Mesenchymal stem cell (in vitro differentiated cells and primary cell): ENCODE data around the gene CDCP1.

Experiments used
- DNase-seq: peaks from one replicate; pipeline ENCODE4 v3.0.0-alpha.2; 2013
- H2AFZ ChIP-seq: one replicate; pipeline ENCODE4 v1.6.1; 2013; ENCODE audit warnings: low read depth, mild to moderate bottlenecking, control low read depth, inconsistent platforms, low read length, moderate library complexity
- H2AK5ac ChIP-seq: 2 replicates; pipeline ENCODE4 v1.6.1; 2013; ENCODE audit warnings: low read length, moderate library complexity, mild to moderate bottlenecking, inconsistent platforms; ENCODE audit not compliant: severe bottlenecking
- H2BK120ac ChIP-seq: one replicate; pipeline ENCODE4 v1.6.1; 2013; ENCODE audit warnings: low read depth, mild to moderate bottlenecking, inconsistent platforms, low read length, moderate library complexity
- H2BK12ac ChIP-seq, 2 experiments: one replicate each; pipeline ENCODE4 v1.6.1; 2013; ENCODE audit warnings: inconsistent platforms in 2 of 2, low read length in 2 of 2, mild to moderate bottlenecking in 2 of 2, moderate library complexity in 2 of 2, control low read depth in 1 of 2
- H2BK15ac ChIP-seq: one replicate; pipeline ENCODE4 v1.6.1; 2013; ENCODE audit warnings: mild to moderate bottlenecking, low read depth, inconsistent platforms; ENCODE audit not compliant: poor library complexity, severe bottlenecking
- H2BK5ac ChIP-seq: 2 replicates; pipeline ENCODE4 v1.6.1; 2013; ENCODE audit warnings: low read depth, mild to moderate bottlenecking, low read length, control low read depth, inconsistent platforms; ENCODE audit not compliant: poor library complexity, severe bottlenecking
- H3K14ac ChIP-seq, 2 experiments: one replicate each; pipeline ENCODE4 v1.6.1; 2013; ENCODE audit warnings: inconsistent platforms in 2 of 2, low read length in 2 of 2, control low read depth in 1 of 2, mild to moderate bottlenecking in 1 of 2, moderate library complexity in 1 of 2
- H3K18ac ChIP-seq, 2 experiments: one replicate each; pipeline ENCODE4 v1.6.1; 2013; ENCODE audit warnings: inconsistent platforms in 2 of 2, low read length in 2 of 2, control low read depth in 1 of 2, low read depth in 1 of 2, mild to moderate bottlenecking in 1 of 2
- H3K23ac ChIP-seq, 2 experiments: one replicate each; pipeline ENCODE4 v1.6.1; 2013; ENCODE audit warnings: inconsistent platforms in 2 of 2, low read length in 2 of 2, mild to moderate bottlenecking in 2 of 2, moderate library complexity in 2 of 2, control low read depth in 1 of 2
- H3K27ac ChIP-seq: 2 replicates; pipeline ENCODE4 v1.5.1; 2013; ENCODE audit warnings: mild to moderate bottlenecking, moderate library complexity, low read length, control low read depth, inconsistent platforms; ENCODE audit not compliant: poor library complexity, severe bottlenecking
- H3K27me3 ChIP-seq, 2 experiments: 2 replicates each; pipeline versions ENCODE4 v1.6.1 to v1.7.0; 2013; ENCODE audit warnings: low read length in 2 of 2, mild to moderate bottlenecking in 2 of 2, moderate library complexity in 2 of 2, control low read depth in 1 of 2, inconsistent platforms in 1 of 2; ENCODE audit not compliant: control insufficient read depth in 1 of 2, insufficient read depth in 1 of 2
- H3K36me3 ChIP-seq, 2 experiments: 2 replicates each; pipeline versions ENCODE4 v1.6.1 to v1.7.0; 2013; ENCODE audit warnings: low read length in 2 of 2, control low read depth in 1 of 2, inconsistent platforms in 1 of 2, low read depth in 1 of 2, mild to moderate bottlenecking in 1 of 2; ENCODE audit not compliant: insufficient read depth in 2 of 2, control insufficient read depth in 1 of 2
- H3K4ac ChIP-seq, 2 experiments: one replicate each; pipeline ENCODE4 v1.6.1; 2013; ENCODE audit warnings: inconsistent platforms in 2 of 2, low read length in 2 of 2, mild to moderate bottlenecking in 2 of 2, moderate library complexity in 2 of 2, control low read depth in 1 of 2, low read depth in 1 of 2
- H3K4me1 ChIP-seq: 2 replicates; pipeline ENCODE4 v1.6.1; 2013; ENCODE audit warnings: low read depth, low read length, control low read depth; ENCODE audit not compliant: control insufficient read depth, insufficient read depth
- H3K4me2 ChIP-seq: 2 replicates; pipeline ENCODE4 v1.6.1; 2013; ENCODE audit warnings: low read length, mild to moderate bottlenecking, inconsistent platforms; ENCODE audit not compliant: poor library complexity, severe bottlenecking
- H3K4me3 ChIP-seq, 2 experiments: 2 replicates each; pipeline versions ENCODE4 v1.5.1 to v1.7.0; 2013; ENCODE audit warnings: low read length in 2 of 2, mild to moderate bottlenecking in 2 of 2, control low read depth in 1 of 2, low read depth in 1 of 2; ENCODE audit not compliant: insufficient read depth in 1 of 2
- H3K79me1 ChIP-seq: replicated peaks from 2 replicates; pipeline ENCODE4 v1.6.1; 2013; ENCODE audit warnings: mild to moderate bottlenecking, control low read depth, low read length, inconsistent platforms; ENCODE audit not compliant: poor library complexity, severe bottlenecking
- H3K9ac ChIP-seq: 2 replicates; pipeline ENCODE4 v1.7.0; 2013; ENCODE audit warnings: mild to moderate bottlenecking, low read length, moderate library complexity
- H3K9me3 ChIP-seq: 2 replicates; pipeline ENCODE4 v1.7.0; 2013; ENCODE audit warnings: mild to moderate bottlenecking, low read length; ENCODE audit not compliant: control insufficient read depth
- H4K8ac ChIP-seq: one replicate; pipeline ENCODE4 v1.6.1; 2013; ENCODE audit warnings: inconsistent platforms, mild to moderate bottlenecking, low read length, moderate library complexity
- H4K91ac ChIP-seq: one replicate; pipeline ENCODE4 v1.6.1; 2013; ENCODE audit warnings: mild to moderate bottlenecking, low read length, inconsistent platforms
- WGBS: methylation state at CpG from one replicate; pipeline ENCODE4 v1.1.7; 2013; ENCODE audit warnings: mixed read lengths; 5-methylcytosine and 5-hydroxymethylcytosine counted together

The CDCP1 gene

GRCh38 chr3:45170096-45170495 is 23.9 kb upstream of the CDCP1 start:
- Histone ChIP-seq H3K9ac (no peak overlapping the region), H2AFZ (no peak overlapping the region), H2AK5ac (no peak overlapping the region), H3K27me3 (no peaks in the 10 kb centered on the region), H3K4me1 (peaks cover 13% of the 10 kb centered on the region), H3K18ac (peak overlapping the region in 1 of 2 experiments; percentile 25), H3K4me3 (no peak overlapping the region), H3K79me1 (no peaks in the 10 kb centered on the region), H2BK120ac (no peak overlapping the region), H3K27ac (no peak overlapping the region), H3K36me3 (no peaks in the 10 kb centered on the region), H4K91ac (no peak overlapping the region), H3K9me3 (no peaks in the 10 kb centered on the region), H2BK15ac (no peak overlapping the region), H3K23ac (no peak overlapping the region), H2BK5ac (no peak overlapping the region), H3K14ac (no peak overlapping the region), H3K4ac (peak overlapping the region in 1 of 2 experiments; percentile 1), H2BK12ac (peak overlapping the region; percentile 20 to 23), H3K4me2 (no peak overlapping the region), H4K8ac (peak overlapping the region; percentile 45)
- 97% methylated on average over 2 of the region's 3 CpGs for WGBS
- DNase-seq = no peak

GRCh38 chr3:45169125-45169904 is 23.1 kb upstream of the CDCP1 start:
- Histone ChIP-seq H3K27me3 (no peaks in the 10 kb centered on the region), H3K9ac (no peak overlapping the region), H3K27ac (no peak overlapping the region), H4K91ac (peak overlapping the region; percentile 71), H3K79me1 (no peaks in the 10 kb centered on the region), H3K4me2 (no peak overlapping the region), H3K4ac (peak overlapping the region; percentile 1 to 24), H3K23ac (no peak overlapping the region), H3K4me1 (peaks cover 13% of the 10 kb centered on the region), H2BK120ac (peak overlapping the region; percentile 88), H4K8ac (no peak overlapping the region), H2BK5ac (no peak overlapping the region), H3K4me3 (no peak overlapping the region), H3K36me3 (no peaks in the 10 kb centered on the region), H3K18ac (peak overlapping the region; percentile 49 to 54), H3K9me3 (no peaks in the 10 kb centered on the region), H2AK5ac (peak overlapping the region; percentile 90), H2BK12ac (peak overlapping the region; percentile 23 to 93), H3K14ac (no peak overlapping the region), H2AFZ (no peak overlapping the region), H2BK15ac (peak overlapping the region; percentile 14)
- no peak for DNase-seq
- 92% methylated on average over 10 of the region's 12 CpGs for WGBS

- Histone ChIP-seq H3K27me3 (no peaks in the 10 kb centered on the region), H2AFZ (no peak overlapping the region), H2BK15ac (no peak overlapping the region), H3K36me3 (no peaks in the 10 kb centered on the region), H3K4me2 (no peak overlapping the region), H2AK5ac (no peak overlapping the region), H3K9me3 (no peaks in the 10 kb centered on the region), H3K23ac (no peak overlapping the region), H3K14ac (no peak overlapping the region), H3K27ac (peak overlapping the region; percentile 38), H3K4me1 (peaks cover 13% of the 10 kb centered on the region), H2BK120ac (no peak overlapping the region), H3K9ac (peak overlapping the region; percentile 81), H3K79me1 (no peaks in the 10 kb centered on the region), H3K18ac (no peak overlapping the region), H4K91ac (no peak overlapping the region), H3K4me3 (no peak overlapping the region), H2BK5ac (no peak overlapping the region), H2BK12ac (no peak overlapping the region), H3K4ac (no peak overlapping the region), H4K8ac (no peak overlapping the region)
- DNase-seq = peak; percentile 72
- WGBS = 46% methylated on average over 3 of the region's 4 CpGs
Measured at GRCh38 chr3:45168451-45168850, 22.3 kb upstream of the CDCP1 start.

DNA sequence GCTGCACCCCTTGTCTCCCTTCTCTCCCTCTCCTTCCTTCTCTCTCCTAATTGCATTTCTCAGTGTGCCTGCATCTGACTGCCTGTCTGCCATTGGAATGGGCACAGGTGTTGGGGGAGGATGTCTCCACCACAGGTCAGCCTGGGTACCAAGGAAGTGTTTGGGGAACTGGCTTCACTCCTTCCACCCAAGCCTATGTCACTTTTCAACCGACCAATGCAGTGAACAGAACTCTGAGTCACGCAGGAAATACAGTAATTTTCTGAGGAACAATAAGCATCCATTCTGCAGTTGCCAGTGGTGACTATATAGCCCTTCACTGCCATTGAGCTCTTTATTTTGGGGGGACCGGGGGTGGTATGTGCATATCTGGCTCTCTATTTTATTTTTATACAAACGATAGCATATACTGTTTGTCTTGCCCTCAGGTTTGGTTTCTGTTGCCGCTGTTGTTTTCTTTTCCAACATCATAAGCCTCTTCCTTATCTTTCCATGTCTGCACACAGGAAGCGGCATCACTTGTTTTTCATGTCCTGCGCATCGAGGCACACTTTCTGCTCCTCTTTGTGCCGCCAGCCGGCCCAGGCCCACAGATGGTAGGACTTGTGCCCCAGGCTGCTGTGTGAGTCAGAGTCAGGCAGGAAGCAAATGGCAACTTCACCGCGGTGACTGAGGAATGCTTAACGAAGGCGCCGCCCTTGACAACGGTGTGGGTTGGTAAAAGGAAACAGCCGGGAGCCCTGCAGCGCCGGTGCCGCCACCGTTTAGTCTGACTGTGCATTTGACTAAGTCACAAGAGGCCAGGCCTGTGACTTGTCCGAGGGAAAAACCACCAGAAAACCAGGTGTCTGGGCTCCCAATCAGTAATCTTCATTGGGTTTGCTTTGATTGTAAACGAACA is 21.1 kb upstream of the CDCP1 start:
- H3K9ac ChIP-seq = peak overlapping the region; percentile 81
- no peaks in the 10 kb centered on the region for H3K36me3 ChIP-seq
- peak overlapping the region; percentile 34 for H2BK15ac ChIP-seq
- H3K27me3 ChIP-seq = no peaks in the 10 kb centered on the region
- H4K8ac ChIP-seq = peak overlapping the region; percentile 81
- peak; percentile 98 for DNase-seq
- peaks cover 13% of the 10 kb centered on the region for H3K4me1 ChIP-seq
- no peaks in the 10 kb centered on the region for H3K9me3 ChIP-seq
- H3K4me3 ChIP-seq = peak overlapping the region in 1 of 2 experiments; percentile 34
- peak overlapping the region; percentile 69 for H2BK5ac ChIP-seq
- peak overlapping the region; percentile 90 for H4K91ac ChIP-seq
- H3K18ac ChIP-seq = peak overlapping the region; percentile 47 to 76
- no peak overlapping the region for H3K23ac ChIP-seq
- peak overlapping the region; percentile 94 for H3K27ac ChIP-seq
- peak overlapping the region; percentile 80 to 95 for H2BK12ac ChIP-seq
- peak overlapping the region; percentile 12 for H2BK120ac ChIP-seq
- no peaks in the 10 kb centered on the region for H3K79me1 ChIP-seq
- peak overlapping the region; percentile 75 for H2AFZ ChIP-seq
- H3K14ac ChIP-seq = peak overlapping the region in 1 of 2 experiments; percentile 14
- H2AK5ac ChIP-seq = peak overlapping the region; percentile 24
- WGBS = 3% methylated on average over 21 of the region's 23 CpGs
- peak overlapping the region; percentile 16 to 62 for H3K4ac ChIP-seq
- H3K4me2 ChIP-seq = peak overlapping the region; percentile 61
